Measurements from ENCODE around the gene GLUL. TPM values are rescaled to one million over a fixed set of nuclear protein-coding genes. Genes with fewer than 3 reads are reported as not detected.

Gene GLUL
- total and polyA plus RNA-seq, 2 donors (not counting 1 experiment from before 2014, with no cell fraction given), result 38.9 to 44.2 TPM

- H3K27me3 Mint-ChIP-seq, result peaks cover 4% of the 10 kb centered on the region
- Histone ChIP-seq H3K36me3 (replicated peaks in 1 of 2; ENCODE audit: control extremely low read depth in 1 of 2, control insufficient read depth in 1 of 2, extremely low read depth in 1 of 2, insufficient read depth in 2 of 2, low read length in 1 of 2) (no peaks in the 10 kb centered on the region), H3K79me2 (ENCODE audit: control insufficient read depth, insufficient read depth, low read length) (no peaks in the 10 kb centered on the region), H3K4me1 (ENCODE audit: control insufficient read depth in 2 of 2, insufficient read depth in 2 of 2, low read length in 2 of 2) (no peaks in the 10 kb centered on the region), H3K9me3 (ENCODE audit: control extremely low read depth in 1 of 3, control insufficient read depth in 2 of 3, insufficient read depth in 1 of 3, low read length in 2 of 3) (no peaks in the 10 kb centered on the region), H2AFZ (ENCODE audit: insufficient read depth, low read depth, low read length, poor library complexity, severe bottlenecking) (no peak overlapping the region), H4K20me1 (ENCODE audit: control insufficient read depth, insufficient read depth, low read length, poor library complexity, severe bottlenecking) (no peaks in the 10 kb centered on the region), H3K27me3 (replicated peaks in 1 of 4; ENCODE audit: control extremely low read depth in 1 of 4, control insufficient read depth in 3 of 4, insufficient read depth in 4 of 4, low read length in 3 of 4) (peaks cover 0 to 3% (median 0%) of the 10 kb centered on the region in 4 experiments), H3K4me3 (ENCODE audit: control extremely low read depth in 1 of 5, extremely low read depth in 1 of 5, insufficient read depth in 1 of 5, low read depth in 2 of 5, low read length in 4 of 5) (no peak overlapping the region), H3K9ac (ENCODE audit: low read length) (no peak overlapping the region), H3K4me2 (replicated peaks; ENCODE audit: low read depth, low read length, poor library complexity, severe bottlenecking) (no peak overlapping the region), H3K27ac (ENCODE audit: low read length in 2 of 2) (no peak overlapping the region)
- H3K27ac Mint-ChIP-seq, result no peak overlapping the region
- no peak for ATAC-seq (ENCODE audit: low read depth)
- intact Hi-C loops (cut with micrococcal nuclease), result no loop called here
- no peaks in the 10 kb centered on the region for H3K4me1 Mint-ChIP-seq
- no peak overlapping the region for H3K4me3 Mint-ChIP-seq
- POLR2A ChIA-PET, result no interaction called here
- TF ChIP-seq EZH2 (IDR thresholded peaks at IDR 0.05; ENCODE audit: borderline replicate concordance, insufficient read depth, low read depth, low read length, poor library complexity, severe bottlenecking) (no peak), CTCF (IDR thresholded peaks at IDR 0.05) (no peak)
- H3K9me3 Mint-ChIP-seq (ENCODE audit: insufficient read depth), result no peaks in the 10 kb centered on the region
- WGBS (ENCODE audit: insufficient coverage), result 93% methylated on average over 2 of the region's 4 CpGs
- DNase-seq, result no peak
- CTCF ChIA-PET, result no interaction called here
These were observed 33.7 kb downstream of the GLUL start for GRCh38 chr1:182357913-182358312.

GRCh38 chr1:182357171-182357570 is 34.4 kb downstream of the GLUL start:
- H3K27me3 ChIP-seq (replicated peaks in 1 of 4; ENCODE audit: control extremely low read depth in 1 of 4, control insufficient read depth in 3 of 4, insufficient read depth in 4 of 4, low read length in 3 of 4), result peaks cover 0 to 3% (median 0%) of the 10 kb centered on the region in 4 experiments
- no peak overlapping the region for H3K27ac ChIP-seq (ENCODE audit: low read length in 2 of 2)
- intact Hi-C loops (cut with micrococcal nuclease), result no loop called here
- H3K27me3 Mint-ChIP-seq, result peaks cover 4% of the 10 kb centered on the region
- no peaks in the 10 kb centered on the region for H3K36me3 ChIP-seq (replicated peaks in 1 of 2; ENCODE audit: control extremely low read depth in 1 of 2, control insufficient read depth in 1 of 2, extremely low read depth in 1 of 2, insufficient read depth in 2 of 2, low read length in 1 of 2)
- H3K4me1 ChIP-seq (ENCODE audit: control insufficient read depth in 2 of 2, insufficient read depth in 2 of 2, low read length in 2 of 2), result no peaks in the 10 kb centered on the region
- DNase-seq (no peak), ATAC-seq (ENCODE audit: low read depth) (no peak)
- H3K9ac ChIP-seq (ENCODE audit: low read length), result no peak overlapping the region
- H3K4me2 ChIP-seq (replicated peaks; ENCODE audit: low read depth, low read length, poor library complexity, severe bottlenecking), result no peak overlapping the region
- POLR2A ChIA-PET, result no interaction called here
- H3K9me3 Mint-ChIP-seq (ENCODE audit: insufficient read depth), result no peaks in the 10 kb centered on the region
- no peaks in the 10 kb centered on the region for H3K9me3 ChIP-seq (ENCODE audit: control extremely low read depth in 1 of 3, control insufficient read depth in 2 of 3, insufficient read depth in 1 of 3, low read length in 2 of 3)
- no peak overlapping the region for H3K4me3 Mint-ChIP-seq
- TF ChIP-seq EZH2 (IDR thresholded peaks at IDR 0.05; ENCODE audit: borderline replicate concordance, insufficient read depth, low read depth, low read length, poor library complexity, severe bottlenecking), result no peak
- no peak for TF ChIP-seq CTCF (IDR thresholded peaks at IDR 0.05)
- H2AFZ ChIP-seq (ENCODE audit: insufficient read depth, low read depth, low read length, poor library complexity, severe bottlenecking), result no peak overlapping the region
- no peaks in the 10 kb centered on the region for H3K79me2 ChIP-seq (ENCODE audit: control insufficient read depth, insufficient read depth, low read length)
- CTCF ChIA-PET, result no interaction called here
- no peaks in the 10 kb centered on the region for H3K4me1 Mint-ChIP-seq
- no peaks in the 10 kb centered on the region for H4K20me1 ChIP-seq (ENCODE audit: control insufficient read depth, insufficient read depth, low read length, poor library complexity, severe bottlenecking)
- H3K27ac Mint-ChIP-seq, result no peak overlapping the region
- WGBS (ENCODE audit: insufficient coverage), result 76% methylated on average over 2 of the region's 2 CpGs
- H3K4me3 ChIP-seq (ENCODE audit: control extremely low read depth in 1 of 5, extremely low read depth in 1 of 5, insufficient read depth in 1 of 5, low read depth in 2 of 5, low read length in 4 of 5), result no peak overlapping the region

Measured in B cell (primary cell).